HEK293 (cell line): ENCODE data around the gene AKIP1.

Experiments used
- PATZ1 ChIP-seq: fragments of 450-650 bp; formaldehyde crosslinking; IDR thresholded peaks from 2 replicates; pipeline ENCODE4 v1.5.1; 2016; ENCODE audit warnings: missing biosample characterization, missing genetic modification characterization
- ZNF214 ChIP-seq: fragments of 450-650 bp; formaldehyde crosslinking; IDR thresholded peaks from 2 replicates; pipeline ENCODE4 v1.5.1; 2017; ENCODE audit warnings: missing biosample characterization, mild to moderate bottlenecking, missing genetic modification characterization, borderline replicate concordance
- ZNF501 ChIP-seq: fragments of 450-650 bp; formaldehyde crosslinking; IDR thresholded peaks from 2 replicates; pipeline ENCODE4 v1.5.1; 2016; ENCODE audit warnings: missing biosample characterization, missing genetic modification characterization
- ZSCAN5A ChIP-seq: fragments of 450-650 bp; formaldehyde crosslinking; IDR thresholded peaks from 2 replicates; pipeline ENCODE4 v1.5.1; 2016; ENCODE audit warnings: missing biosample characterization, missing genetic modification characterization
- TF ChIP-seq, protein P1 (sequence below): fragments of 450-650 bp; formaldehyde crosslinking; IDR thresholded peaks from 2 replicates; pipeline ENCODE4 v1.5.1; 2016; ENCODE audit warnings: missing biosample characterization, missing genetic modification characterization
- TF ChIP-seq, protein P2 (sequence below): fragments of 450-650 bp; formaldehyde crosslinking; IDR thresholded peaks from 2 replicates; pipeline ENCODE4 v1.5.1; 2016; ENCODE audit warnings: missing biosample characterization, missing genetic modification characterization
- TF ChIP-seq, protein P3 (sequence below): fragments of 450-650 bp; formaldehyde crosslinking; IDR thresholded peaks from 2 replicates; pipeline ENCODE4 v1.5.1; 2016; ENCODE audit warnings: missing biosample characterization, missing genetic modification characterization

DNA sequence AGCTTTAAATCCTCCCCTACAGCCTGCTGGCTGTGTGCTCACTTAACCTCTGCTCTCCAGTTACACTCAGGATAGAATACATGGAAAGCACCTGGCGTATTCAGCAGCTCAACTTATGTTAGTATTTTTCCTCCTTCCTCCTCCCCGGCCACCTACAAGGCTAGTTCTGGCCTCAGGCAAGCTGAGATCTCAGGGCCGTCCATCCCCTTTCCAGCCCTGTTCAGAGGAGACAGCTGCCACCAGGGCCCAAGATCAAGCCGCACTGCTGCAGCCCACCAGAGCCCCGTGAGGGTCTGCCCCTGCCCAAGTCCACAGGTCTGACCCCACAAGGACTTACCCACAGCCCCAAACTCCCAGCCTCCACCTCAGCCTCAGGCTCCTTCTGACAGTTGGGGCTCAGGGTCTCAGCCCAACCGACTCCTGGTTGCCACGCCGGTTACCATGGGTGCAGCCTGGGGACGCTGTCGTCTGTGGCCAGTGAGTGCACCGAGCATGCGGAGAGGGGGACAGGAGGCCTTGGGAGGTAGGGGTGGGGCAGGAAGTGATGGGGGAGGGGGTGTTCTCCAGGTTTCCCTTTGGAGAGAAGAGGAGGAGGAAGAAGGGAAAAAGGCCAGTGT, 21.7 kb downstream of the AKIP1 start, which contains the start of gene C11orf16:
- TF ChIP-seq, protein P1, sequence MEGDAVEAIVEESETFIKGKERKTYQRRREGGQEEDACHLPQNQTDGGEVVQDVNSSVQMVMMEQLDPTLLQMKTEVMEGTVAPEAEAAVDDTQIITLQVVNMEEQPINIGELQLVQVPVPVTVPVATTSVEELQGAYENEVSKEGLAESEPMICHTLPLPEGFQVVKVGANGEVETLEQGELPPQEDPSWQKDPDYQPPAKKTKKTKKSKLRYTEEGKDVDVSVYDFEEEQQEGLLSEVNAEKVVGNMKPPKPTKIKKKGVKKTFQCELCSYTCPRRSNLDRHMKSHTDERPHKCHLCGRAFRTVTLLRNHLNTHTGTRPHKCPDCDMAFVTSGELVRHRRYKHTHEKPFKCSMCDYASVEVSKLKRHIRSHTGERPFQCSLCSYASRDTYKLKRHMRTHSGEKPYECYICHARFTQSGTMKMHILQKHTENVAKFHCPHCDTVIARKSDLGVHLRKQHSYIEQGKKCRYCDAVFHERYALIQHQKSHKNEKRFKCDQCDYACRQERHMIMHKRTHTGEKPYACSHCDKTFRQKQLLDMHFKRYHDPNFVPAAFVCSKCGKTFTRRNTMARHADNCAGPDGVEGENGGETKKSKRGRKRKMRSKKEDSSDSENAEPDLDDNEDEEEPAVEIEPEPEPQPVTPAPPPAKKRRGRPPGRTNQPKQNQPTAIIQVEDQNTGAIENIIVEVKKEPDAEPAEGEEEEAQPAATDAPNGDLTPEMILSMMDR (tag by site-specific recombination) = no peak
- TF ChIP-seq PATZ1 (tag by site-specific recombination) (no peak), ZNF501 (tag by site-specific recombination) (no peak), ZNF214 (no peak), ZSCAN5A (no peak)
- TF ChIP-seq, protein P2, sequence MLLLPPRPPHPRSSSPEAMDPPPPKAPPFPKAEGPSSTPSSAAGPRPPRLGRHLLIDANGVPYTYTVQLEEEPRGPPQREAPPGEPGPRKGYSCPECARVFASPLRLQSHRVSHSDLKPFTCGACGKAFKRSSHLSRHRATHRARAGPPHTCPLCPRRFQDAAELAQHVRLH = no peak
- TF ChIP-seq, protein P3, sequence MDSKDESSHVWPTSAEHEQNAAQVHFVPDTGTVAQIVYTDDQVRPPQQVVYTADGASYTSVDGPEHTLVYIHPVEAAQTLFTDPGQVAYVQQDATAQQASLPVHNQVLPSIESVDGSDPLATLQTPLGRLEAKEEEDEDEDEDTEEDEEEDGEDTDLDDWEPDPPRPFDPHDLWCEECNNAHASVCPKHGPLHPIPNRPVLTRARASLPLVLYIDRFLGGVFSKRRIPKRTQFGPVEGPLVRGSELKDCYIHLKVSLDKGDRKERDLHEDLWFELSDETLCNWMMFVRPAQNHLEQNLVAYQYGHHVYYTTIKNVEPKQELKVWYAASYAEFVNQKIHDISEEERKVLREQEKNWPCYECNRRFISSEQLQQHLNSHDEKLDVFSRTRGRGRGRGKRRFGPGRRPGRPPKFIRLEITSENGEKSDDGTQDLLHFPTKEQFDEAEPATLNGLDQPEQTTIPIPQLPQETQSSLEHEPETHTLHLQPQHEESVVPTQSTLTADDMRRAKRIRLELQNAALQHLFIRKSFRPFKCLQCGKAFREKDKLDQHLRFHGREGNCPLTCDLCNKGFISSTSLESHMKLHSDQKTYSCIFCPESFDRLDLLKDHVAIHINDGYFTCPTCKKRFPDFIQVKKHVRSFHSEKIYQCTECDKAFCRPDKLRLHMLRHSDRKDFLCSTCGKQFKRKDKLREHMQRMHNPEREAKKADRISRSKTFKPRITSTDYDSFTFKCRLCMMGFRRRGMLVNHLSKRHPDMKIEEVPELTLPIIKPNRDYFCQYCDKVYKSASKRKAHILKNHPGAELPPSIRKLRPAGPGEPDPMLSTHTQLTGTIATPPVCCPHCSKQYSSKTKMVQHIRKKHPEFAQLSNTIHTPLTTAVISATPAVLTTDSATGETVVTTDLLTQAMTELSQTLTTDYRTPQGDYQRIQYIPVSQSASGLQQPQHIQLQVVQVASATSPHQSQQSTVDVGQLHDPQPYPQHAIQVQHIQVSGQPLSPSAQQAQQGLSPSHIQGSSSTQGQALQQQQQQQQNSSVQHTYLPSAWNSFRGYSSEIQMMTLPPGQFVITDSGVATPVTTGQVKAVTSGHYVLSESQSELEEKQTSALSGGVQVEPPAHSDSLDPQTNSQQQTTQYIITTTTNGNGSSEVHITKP = no peak
